Measurements from ENCODE around the gene CLEC2L.
"Not testable (repeated sequence)": the region's sequence is repeated elsewhere in the genome, so short reads cannot be mapped to it uniquely, and the experiment has no call there.

Gene CLEC2L

DNA sequence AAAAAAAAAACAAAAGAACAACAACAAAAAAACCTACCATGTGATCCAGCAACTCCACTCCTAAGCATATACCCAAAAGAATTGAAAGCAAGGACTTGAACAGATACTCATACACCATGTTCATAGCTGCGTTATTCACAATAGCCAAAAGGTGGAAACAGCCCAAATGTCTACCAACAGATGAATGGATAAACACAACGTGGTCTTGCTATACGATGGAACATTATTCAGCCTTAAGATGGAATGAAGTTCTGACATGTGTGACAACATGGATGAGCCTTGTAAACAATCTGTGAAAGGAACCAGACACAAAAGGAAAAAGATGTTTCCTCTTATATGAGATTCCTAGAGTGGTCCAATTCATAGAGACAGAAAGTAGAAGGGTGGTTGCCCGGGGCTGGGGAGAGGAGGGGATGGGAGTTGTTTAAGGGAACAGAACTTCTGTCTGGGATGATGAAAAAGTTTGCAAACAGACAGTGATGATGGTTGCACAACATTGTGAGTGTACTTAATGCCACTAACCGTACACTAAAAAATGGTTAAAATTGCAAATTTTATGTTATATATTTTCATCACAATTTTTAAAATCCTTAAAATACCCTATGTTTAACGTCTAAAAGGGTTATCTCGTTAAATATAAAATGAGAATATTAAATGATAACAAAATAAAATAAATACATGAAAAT is 11.6 kb downstream of the CLEC2L start:
- ATAC-seq: no peak
- Mint-ChIP-seq H3K36me3 (ENCODE audit: low read depth) (no peaks in the 10 kb centered on the region), H3K4me3 (no peak overlapping the region), H3K9me3 (no peaks in the 10 kb centered on the region), H3K4me1 (no peaks in the 10 kb centered on the region), H3K27ac (no peak overlapping the region), H3K27me3 (no peaks in the 10 kb centered on the region)
- DNase-seq: no peak

DNA sequence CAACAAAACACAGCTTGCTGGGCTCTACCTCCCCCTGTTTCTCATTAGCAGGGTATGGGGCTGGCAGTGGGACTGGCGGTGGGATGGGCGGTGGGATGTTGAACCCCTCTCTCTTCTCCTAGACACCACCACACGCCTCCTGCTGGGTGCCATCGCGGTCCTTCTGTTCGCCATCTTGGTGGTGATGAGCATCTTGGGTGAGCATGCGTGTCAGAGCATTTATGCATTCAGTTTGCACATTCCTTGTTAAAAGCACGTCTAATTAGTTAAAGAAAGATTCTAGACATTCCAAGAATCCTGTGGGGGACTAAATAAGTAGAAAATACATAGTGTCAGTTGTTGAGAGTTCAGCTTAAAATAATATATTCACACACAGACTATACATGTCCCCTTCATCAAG is 12.7 kb downstream of the CLEC2L start:
- DNase-seq: no peak
- no peak overlapping the region for H3K4me3 Mint-ChIP-seq
- ATAC-seq: no peak
- no peaks in the 10 kb centered on the region for H3K9me3 Mint-ChIP-seq
- H3K36me3 Mint-ChIP-seq (ENCODE audit: low read depth): no peaks in the 10 kb centered on the region
- H3K27ac Mint-ChIP-seq: no peak overlapping the region
- no peaks in the 10 kb centered on the region for H3K4me1 Mint-ChIP-seq
- no peaks in the 10 kb centered on the region for H3K27me3 Mint-ChIP-seq

DNA sequence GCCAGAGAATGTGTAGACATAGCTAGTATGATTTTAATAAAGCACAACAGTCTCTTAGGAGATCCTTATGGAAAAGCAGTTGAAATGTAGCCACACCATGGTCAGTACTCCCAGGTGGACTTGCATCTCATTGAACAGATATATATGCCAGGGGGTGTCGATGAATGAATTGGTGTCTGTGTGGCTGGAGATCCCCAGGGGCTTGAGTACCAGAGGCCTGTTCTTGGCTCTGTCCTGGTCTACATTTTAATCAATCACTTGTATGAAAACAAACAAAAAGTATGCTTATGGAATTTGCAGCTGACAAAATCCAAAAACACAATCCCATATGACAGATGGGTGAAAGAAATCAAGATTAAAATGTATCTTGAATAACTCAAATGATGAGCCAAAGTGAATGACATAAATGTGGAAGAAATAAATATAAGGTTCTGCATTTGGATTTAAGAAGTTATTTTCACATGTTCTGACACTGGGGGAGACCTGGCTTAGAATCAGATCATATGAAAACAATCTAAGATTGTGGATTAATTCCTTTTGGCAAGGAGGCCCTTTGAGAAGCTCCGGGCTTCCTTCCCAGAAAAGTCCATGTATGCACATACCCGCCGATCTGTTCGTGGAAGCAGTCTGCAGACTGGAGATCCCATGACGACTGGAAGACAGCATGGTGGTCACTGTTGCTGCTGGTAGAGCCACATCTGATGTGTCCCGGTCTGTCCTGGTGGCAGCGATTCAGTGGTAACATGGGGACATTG is 15.6 kb downstream of the CLEC2L start:
- H3K27ac Mint-ChIP-seq: no peak overlapping the region
- no peaks in the 10 kb centered on the region for H3K9me3 Mint-ChIP-seq
- no peaks in the 10 kb centered on the region for H3K4me1 Mint-ChIP-seq
- no peaks in the 10 kb centered on the region for H3K36me3 Mint-ChIP-seq (ENCODE audit: low read depth)
- ATAC-seq: no peak
- no peak for DNase-seq
- H3K4me3 Mint-ChIP-seq: no peak overlapping the region
- no peaks in the 10 kb centered on the region for H3K27me3 Mint-ChIP-seq

DNA sequence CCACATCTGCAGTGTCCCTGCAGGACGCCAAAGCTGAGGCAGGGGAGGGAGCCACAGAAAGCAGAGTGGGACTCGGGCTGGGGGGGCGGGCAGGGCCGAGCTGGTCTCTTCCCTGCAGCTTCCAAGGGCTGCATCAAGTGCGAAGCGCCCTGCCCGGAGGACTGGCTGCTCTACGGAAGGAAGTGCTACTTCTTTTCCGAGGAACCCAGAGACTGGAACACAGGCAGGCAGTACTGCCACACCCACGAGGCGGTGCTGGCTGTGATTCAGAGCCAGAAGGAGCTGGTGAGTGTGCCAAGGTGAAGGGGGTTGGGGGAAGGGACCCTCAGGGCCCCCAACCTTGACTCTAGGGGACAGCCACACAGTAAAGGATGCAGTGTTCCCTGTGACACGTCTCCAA is 16.7 kb downstream of the CLEC2L start:
- Mint-ChIP-seq H3K4me1 (no peaks in the 10 kb centered on the region), H3K27ac (no peak overlapping the region)
- no peak for ATAC-seq

DNA sequence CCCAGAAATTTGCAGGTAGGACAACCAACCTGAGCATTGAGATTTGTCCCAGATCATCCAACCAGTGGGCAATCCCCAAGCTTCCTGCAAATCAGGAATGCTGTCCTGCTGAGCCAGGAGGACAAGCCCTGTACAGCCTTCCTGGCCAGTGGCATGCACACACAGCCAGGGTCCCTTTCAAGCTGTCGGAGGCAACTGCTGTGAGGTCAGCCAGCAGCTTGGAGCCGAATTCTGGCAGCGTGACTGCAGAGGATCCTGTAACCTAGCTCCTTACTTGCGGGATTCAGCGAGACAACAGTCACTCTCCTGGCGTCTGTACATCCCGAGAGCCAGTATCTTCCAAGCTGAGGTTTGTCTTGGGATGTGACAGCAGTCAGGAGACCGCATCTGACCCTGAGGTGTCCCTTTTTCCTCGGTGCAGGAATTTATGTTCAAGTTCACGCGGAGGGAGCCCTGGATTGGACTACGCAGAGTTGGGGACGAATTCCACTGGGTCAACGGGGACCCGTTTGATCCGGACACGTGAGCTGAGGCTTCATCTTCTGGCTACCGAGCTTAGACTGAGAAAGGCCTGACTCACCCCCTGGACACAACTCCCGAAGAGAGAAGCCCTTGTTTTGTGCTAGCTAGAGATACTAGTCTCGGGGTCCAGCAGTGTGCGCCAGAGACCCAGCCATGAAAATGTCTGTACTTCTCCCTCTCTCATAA is 18.3 kb downstream of the CLEC2L start:
- H3K27me3 Mint-ChIP-seq: no peaks in the 10 kb centered on the region
- no peak for ATAC-seq

More for the DNA sequence above, 16.7 kb downstream of the CLEC2L start:
- no peak for DNase-seq
- no peaks in the 10 kb centered on the region for H3K36me3 Mint-ChIP-seq (ENCODE audit: low read depth)
- H3K4me3 Mint-ChIP-seq: no peak overlapping the region
- H3K27me3 Mint-ChIP-seq: no peaks in the 10 kb centered on the region
- no peaks in the 10 kb centered on the region for H3K9me3 Mint-ChIP-seq

DNA sequence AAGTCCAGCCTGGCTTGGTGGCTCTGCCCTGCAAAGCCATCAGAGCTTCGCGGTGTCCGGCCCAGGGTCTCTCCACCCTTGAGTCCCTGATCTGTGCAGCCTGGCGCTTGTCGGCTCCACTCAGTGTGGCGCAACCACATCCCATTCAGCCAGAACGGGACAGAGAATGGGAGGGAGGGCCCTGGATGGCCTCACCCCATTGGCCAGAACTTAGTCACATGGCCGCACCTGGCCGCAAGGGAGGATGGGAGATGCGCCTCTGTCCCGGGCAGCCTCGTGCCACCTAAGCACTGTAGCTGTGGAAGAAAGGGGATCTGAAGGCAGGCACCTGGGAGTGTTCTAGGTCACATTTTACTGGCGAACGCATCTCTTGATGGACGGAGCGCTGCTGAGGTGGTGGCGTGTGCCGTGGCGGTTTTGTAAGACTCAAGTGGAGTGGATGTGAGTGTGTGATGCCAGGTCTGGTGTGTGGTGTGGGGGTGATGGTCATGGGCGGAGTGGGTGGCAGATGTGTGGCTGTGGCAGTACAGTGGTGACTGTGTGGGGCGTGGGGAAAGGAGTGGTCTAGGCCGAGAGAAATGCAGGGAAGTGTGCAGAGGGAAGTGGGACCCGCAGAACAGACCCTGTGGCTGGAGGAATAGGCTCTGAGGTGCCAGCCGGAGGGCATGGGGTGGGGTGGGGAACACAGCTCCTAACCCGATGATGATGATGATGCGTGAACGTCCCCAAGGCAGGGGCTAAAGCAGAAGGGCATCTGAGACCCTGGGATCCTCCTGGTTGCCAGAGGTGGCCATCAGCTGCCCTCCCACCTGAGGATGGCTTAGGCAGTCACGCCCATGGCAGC is 19.0 kb downstream of the CLEC2L start:
- no peaks in the 10 kb centered on the region for H3K27me3 Mint-ChIP-seq
- ATAC-seq: no peak
- DNase-seq: no peak
- H3K4me3 Mint-ChIP-seq: no peak overlapping the region
- no peak overlapping the region for H3K27ac Mint-ChIP-seq
- no peaks in the 10 kb centered on the region for H3K36me3 Mint-ChIP-seq (ENCODE audit: low read depth)
- H3K4me1 Mint-ChIP-seq: no peaks in the 10 kb centered on the region
- no peaks in the 10 kb centered on the region for H3K9me3 Mint-ChIP-seq

More for the DNA sequence above, 18.3 kb downstream of the CLEC2L start:
- DNase-seq: no peak
- no peak overlapping the region for H3K4me3 Mint-ChIP-seq
- H3K36me3 Mint-ChIP-seq (ENCODE audit: low read depth): no peaks in the 10 kb centered on the region
- H3K4me1 Mint-ChIP-seq: no peaks in the 10 kb centered on the region
- no peaks in the 10 kb centered on the region for H3K9me3 Mint-ChIP-seq
- no peak overlapping the region for H3K27ac Mint-ChIP-seq

DNA sequence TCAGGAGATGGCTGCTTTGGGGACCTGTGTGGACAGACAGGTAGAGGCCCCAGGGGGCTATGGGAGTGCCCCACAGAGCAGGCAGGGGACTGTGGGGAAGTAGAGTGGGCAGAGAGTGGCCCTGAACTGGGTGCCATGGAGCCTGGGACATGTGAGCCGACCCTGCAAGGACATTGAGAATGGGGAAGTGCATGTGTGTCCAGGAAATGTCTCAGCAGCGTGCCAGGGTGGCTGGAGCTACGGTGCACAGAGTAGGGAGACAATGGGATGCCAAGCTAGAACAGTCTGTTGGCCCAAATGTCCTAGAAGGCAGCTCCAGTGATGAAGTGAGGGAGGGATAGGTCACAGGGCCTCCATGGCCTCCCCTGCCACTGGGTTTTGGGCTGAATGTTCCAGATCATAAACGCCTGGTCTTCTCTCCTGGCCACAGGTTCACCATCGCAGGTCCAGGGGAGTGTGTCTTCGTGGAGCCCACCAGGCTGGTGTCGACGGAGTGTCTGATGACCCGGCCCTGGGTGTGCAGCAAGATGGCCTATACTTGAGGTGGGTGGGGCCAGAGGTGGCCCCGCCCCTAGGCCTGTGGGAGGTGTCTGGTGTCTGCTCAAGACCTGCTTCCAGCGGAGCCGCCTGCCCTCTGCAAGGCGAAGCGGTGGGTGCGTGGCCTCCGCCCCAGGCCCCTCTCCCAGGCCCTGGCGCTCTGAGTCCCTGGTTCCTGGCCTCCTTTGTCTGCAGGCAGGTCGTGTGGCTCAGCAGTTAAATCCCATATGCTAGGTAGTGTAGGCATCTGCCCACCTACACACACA is 20.5 kb downstream of the CLEC2L start:
- no peak overlapping the region for H3K27ac Mint-ChIP-seq
- DNase-seq (no peak), ATAC-seq (no peak)
- H3K27me3 Mint-ChIP-seq: no peaks in the 10 kb centered on the region
- no peaks in the 10 kb centered on the region for H3K9me3 Mint-ChIP-seq
- H3K36me3 Mint-ChIP-seq (ENCODE audit: low read depth): no peaks in the 10 kb centered on the region
- H3K4me3 Mint-ChIP-seq: no peak overlapping the region
- H3K4me1 Mint-ChIP-seq: no peaks in the 10 kb centered on the region

DNA sequence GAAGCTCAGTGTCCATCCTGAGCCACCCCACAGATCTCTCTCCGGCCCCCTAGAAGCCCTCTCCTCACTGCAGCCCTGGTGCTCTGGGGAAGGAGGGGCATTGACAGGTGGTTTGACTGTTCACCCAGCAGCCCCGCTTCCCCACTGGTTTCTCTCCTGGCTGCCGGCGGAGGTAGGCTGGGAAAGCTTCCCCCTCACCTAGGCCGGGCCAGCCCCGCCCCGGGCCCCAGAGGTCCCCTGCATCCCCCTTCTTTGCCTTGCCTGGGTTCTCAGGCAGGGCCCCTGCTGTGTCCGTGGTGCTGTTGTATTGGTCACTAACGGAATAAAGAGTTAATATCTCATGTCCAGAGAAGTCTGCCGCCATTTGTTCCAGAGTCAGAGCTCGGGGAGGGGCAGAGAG is 21.2 kb downstream of the CLEC2L start:
- Mint-ChIP-seq H3K36me3 (ENCODE audit: low read depth) (no peaks in the 10 kb centered on the region), H3K4me1 (no peaks in the 10 kb centered on the region), H3K27ac (no peak overlapping the region), H3K27me3 (no peaks in the 10 kb centered on the region), H3K4me3 (no peak overlapping the region), H3K9me3 (no peaks in the 10 kb centered on the region)
- ATAC-seq: no peak
- DNase-seq: no peak

DNA sequence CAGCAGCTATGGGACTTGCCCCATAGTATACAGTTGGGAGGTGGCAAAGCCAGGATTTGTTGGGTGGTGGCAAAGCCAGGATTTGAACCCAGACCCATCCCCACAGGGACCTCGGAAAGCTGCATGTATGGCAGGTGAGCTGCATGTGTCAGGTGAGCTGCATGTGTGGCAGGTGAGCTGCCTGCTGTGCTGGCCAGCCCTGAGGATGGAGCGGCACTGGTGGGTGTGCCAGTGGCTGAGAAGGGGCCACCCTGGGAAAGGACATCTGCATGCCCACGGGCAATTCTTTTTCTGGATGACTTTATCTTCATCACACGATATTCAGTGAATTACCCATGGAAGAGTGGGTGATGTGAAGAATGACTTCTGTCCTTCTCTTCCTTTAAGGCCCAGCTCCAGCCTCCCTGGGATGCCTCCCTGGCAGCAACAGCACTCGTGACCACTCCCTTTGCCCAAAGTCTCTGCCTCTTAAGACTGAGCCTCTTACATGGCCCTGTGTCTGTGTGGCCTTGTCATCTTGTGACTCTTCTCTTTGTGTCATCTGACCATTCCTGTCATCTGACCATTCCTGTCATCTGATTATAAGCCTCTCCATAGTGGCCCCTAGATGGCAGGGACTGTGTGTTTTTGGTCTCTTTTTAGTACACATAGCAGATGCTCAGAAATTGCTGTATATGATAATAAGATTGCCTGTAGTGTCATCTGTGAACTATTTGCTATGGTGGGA is 25.0 kb downstream of the CLEC2L start:
- Mint-ChIP-seq H3K27ac (no peak overlapping the region), H3K36me3 (ENCODE audit: low read depth) (no peaks in the 10 kb centered on the region), H3K27me3 (no peaks in the 10 kb centered on the region), H3K4me3 (no peak overlapping the region), H3K9me3 (no peaks in the 10 kb centered on the region), H3K4me1 (no peaks in the 10 kb centered on the region)
- ATAC-seq (no peak), DNase-seq (no peak)

DNA sequence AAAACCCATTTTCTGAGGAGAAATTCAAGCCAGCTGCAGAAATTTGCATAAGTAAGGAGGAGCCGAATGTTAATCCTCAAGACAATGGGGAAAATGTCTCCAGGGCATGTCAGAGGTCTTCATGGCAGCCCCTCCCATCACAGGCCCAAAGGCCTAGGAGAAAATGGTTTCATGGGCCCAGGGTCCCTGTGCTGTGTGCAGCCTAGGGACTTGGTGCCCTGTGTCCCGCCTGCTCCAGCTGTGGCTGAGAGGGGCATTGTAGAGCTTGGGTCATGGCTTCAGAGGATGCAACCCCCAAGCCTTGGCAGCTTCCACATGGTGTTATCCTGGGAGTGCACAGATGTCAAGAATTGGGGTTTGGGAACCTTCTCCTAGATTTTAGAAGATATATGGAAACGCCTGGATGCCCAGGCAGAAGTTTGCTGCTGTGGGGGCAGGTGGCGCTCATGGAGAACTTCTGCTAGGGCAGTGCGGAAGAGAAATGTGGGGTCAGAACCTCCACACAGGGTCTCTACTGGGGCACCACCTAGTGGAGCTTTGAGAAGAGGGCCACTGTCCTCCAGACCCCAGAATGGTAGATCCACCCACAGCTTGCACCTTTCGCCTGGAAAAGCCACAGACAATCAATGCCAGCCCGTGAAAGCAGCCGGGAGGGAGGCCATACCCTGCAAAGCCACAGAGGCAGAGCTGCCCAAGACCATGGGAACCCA is 30.7 kb downstream of the CLEC2L start:
- H3K27ac Mint-ChIP-seq; H3K4me3 Mint-ChIP-seq; DNase-seq; H3K4me1 Mint-ChIP-seq; H3K9me3 Mint-ChIP-seq; H3K36me3 Mint-ChIP-seq (ENCODE audit: low read depth); ATAC-seq; H3K27me3 Mint-ChIP-seq: not testable (repeated sequence)

DNA sequence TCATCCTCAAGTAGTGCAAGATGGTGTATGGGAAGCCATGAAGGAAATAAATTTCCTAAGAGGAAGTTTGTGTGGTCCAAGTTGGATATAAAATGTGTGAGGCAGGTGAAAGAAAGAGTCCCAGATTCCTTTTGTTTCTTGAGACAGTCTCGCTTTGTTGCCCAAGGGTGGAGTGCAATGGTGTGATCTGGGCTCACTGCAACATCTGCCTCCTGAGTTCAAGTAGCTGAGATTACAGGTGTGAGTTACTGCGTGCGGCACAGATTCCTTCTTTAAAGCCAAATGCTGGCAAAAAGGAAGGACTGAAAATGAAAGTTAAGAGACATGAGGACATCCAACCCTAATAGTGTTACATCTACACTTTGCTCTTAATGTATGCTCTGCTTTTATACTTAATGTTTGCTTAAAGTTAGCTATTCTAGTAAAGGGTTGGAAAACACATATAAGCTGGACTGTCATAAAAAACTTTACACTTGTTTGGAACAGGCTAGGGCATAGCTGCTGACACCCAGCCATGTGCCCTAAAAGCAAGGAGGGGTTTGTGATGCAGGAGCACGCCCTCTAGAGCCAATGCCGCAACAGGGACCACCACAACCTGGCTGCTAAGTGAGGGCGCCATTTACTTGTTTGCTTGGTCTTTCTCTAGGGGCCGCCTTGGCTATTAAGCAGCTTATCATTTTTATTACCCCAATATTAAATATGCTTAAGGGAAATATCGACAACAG is 34.5 kb downstream of the CLEC2L start:
- Mint-ChIP-seq H3K27me3 (no peaks in the 10 kb centered on the region), H3K27ac (no peak overlapping the region), H3K36me3 (ENCODE audit: low read depth) (peaks cover 2% of the 10 kb centered on the region), H3K4me1 (peaks cover 2% of the 10 kb centered on the region), H3K9me3 (no peaks in the 10 kb centered on the region), H3K4me3 (no peak overlapping the region)
- no peak for ATAC-seq
- DNase-seq: no peak

DNA sequence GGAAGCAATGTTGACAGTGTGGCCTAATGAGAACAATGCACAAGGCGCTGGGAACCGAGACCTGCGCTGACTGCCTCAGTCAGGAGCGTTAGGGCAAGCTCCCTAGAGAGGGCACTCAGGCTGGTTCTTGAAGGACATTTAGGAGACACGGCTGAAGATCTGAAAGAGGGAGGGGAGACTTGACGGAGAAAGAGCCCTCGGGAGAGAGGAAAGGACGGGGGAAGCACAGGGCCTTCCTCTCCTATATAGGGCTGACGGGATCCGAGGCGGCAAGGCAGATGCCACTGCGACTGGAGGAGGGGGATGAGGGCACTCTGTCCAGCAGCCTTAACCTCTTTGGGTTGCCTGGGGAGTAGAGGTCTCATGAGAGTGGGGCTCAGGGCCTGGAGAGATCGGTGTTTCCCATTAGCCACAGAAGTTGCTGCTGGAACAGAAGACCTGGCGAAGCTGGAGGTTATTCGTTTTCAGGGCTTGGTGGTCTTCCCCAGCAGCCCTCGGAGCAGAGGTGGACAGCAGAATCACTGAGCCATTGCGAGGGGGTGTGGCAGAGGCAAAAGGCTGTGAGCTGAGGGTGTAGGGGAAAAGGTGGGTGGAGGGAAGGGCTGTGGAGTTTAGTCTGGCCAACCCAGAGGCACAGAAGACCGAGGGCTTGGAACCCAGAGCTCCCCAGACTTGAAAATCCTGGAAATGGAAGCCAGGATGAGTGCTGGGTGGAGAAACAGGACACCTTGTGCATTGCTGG is 36.0 kb downstream of the CLEC2L start:
- H3K27me3 Mint-ChIP-seq: no peaks in the 10 kb centered on the region
- H3K27ac Mint-ChIP-seq: no peak overlapping the region
- no peaks in the 10 kb centered on the region for H3K9me3 Mint-ChIP-seq
- H3K4me3 Mint-ChIP-seq: no peak overlapping the region
- ATAC-seq: no peak
- H3K36me3 Mint-ChIP-seq (ENCODE audit: low read depth): peaks cover 2% of the 10 kb centered on the region
- peaks cover 2% of the 10 kb centered on the region for H3K4me1 Mint-ChIP-seq
- no peak for DNase-seq
